Activated naive CD8-positive, alpha-beta T cell (primary cell): Measurements from ENCODE around the gene BCAS3.

ENCODE experiments used
- H3K27ac Mint-ChIP-seq: one replicate; pipeline ENCODE4 v1.8.0; 2021; ENCODE audit warnings: mixed read lengths
- H3K27me3 Mint-ChIP-seq: one replicate; pipeline ENCODE4 v1.8.0; 2021; ENCODE audit warnings: mixed read lengths
- H3K36me3 Mint-ChIP-seq: one replicate; pipeline ENCODE4 v1.8.0; 2021; ENCODE audit warnings: mixed read lengths
- H3K4me1 Mint-ChIP-seq: one replicate; pipeline ENCODE4 v1.8.0; 2021; ENCODE audit warnings: low read depth, mixed read lengths
- H3K4me3 Mint-ChIP-seq: one replicate; pipeline ENCODE4 v1.8.0; 2021; ENCODE audit warnings: mild to moderate bottlenecking, mixed read lengths
- H3K9me3 Mint-ChIP-seq: one replicate; pipeline ENCODE4 v1.8.0; 2021; ENCODE audit warnings: low read depth, mixed read lengths

The BCAS3 gene

DNA sequence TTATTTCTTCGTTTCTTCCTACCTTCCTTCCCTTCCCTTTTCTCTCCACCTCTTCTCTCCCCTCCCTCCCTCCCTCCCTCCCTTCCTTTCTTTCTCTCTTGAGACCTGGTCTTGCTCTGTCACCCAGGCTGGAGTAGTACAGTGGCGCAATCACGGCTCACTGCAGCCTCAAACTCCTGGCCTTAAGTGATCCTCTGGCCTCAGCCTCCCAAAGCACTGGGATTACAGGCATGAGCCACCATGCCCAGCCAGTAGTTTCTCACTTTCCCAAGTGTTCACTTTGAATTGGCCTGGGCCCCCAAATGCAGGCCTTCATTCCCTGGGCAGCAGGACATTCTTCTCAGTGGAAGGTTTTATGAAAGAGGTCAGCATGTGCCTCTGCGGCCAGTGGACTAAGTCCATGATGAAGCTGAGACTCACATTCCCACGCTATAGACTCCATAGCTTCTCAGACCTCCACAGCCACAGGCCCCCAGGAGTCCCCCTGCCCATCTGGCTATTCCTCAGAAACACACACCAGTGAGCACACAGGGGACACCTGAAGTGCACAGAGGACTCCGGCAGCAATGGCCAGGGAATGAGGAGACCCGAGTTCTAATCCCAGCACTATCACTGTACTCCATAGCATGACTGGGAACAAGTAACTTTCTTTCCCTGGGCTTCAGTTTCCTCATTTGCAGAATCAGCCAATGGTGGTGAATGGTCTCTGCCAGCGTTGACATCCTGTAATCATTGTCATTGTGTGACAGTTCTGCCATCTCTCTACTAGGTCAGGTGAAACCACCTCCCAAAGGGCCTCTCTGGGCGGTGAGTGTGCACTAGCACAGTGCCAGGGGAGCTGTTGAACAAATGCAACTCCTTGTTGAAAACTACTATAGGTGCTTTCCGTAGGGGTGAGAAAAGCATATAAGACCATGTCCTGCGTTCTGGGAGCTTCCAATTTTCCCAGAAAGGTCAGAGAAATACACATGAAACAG, 652.8 kb downstream of the BCAS3 start:
- H3K4me1 Mint-ChIP-seq: no peaks in the 10 kb centered on the region
- H3K4me3 Mint-ChIP-seq: no peak overlapping the region
- no peaks in the 10 kb centered on the region for H3K9me3 Mint-ChIP-seq
- no peaks in the 10 kb centered on the region for H3K27me3 Mint-ChIP-seq
- peaks cover 2% of the 10 kb centered on the region for H3K36me3 Mint-ChIP-seq
- no peak overlapping the region for H3K27ac Mint-ChIP-seq

DNA sequence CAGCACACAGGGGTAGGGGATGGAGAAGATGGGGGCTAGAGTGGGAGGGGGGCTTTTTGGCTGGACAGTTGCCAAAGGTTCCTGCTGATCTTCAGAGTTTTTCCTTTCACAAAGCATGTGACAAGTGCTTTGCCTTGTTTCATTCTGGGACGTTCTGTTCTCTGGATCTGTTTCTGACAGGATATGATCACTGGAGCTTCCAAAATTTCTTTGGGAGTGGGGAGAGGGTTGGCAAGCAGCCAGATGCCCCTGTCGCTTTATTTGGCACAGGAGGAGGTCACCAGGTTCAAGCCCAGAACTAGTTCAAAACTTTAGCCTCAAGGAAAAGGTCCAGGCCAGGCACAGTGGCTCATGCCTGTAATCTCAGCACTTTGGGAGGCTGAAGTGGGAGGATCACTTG, 653.5 kb downstream of the BCAS3 start:
- Mint-ChIP-seq H3K9me3 (no peaks in the 10 kb centered on the region), H3K27me3 (no peaks in the 10 kb centered on the region), H3K27ac (no peak overlapping the region)

DNA sequence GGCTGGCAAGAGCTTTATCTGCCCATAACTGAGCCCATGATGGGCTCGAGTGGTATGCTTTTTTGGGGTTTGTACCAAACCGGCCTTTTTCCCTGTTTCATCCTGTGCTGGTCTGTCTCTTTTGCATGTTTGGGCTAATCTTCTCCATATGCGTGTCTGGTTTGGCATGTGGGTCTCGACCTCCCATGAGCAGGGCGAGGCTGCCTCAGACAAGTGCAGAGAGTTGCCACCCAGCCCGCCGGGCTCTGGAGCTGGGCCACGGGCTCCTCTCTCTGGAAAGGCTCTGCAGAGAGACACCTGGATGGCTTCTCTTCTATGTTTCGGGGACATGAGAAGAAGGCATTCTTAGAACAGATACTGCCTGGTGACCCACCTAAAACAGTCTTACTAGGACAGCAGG, 654.2 kb downstream of the BCAS3 start:
- Mint-ChIP-seq H3K36me3 (peaks cover 2% of the 10 kb centered on the region), H3K9me3 (no peaks in the 10 kb centered on the region), H3K4me3 (no peak overlapping the region), H3K4me1 (no peaks in the 10 kb centered on the region), H3K27me3 (no peaks in the 10 kb centered on the region), H3K27ac (no peak overlapping the region)

More for the DNA sequence above, 653.5 kb downstream of the BCAS3 start:
- no peak overlapping the region for H3K4me3 Mint-ChIP-seq
- no peaks in the 10 kb centered on the region for H3K4me1 Mint-ChIP-seq
- peaks cover 2% of the 10 kb centered on the region for H3K36me3 Mint-ChIP-seq

DNA sequence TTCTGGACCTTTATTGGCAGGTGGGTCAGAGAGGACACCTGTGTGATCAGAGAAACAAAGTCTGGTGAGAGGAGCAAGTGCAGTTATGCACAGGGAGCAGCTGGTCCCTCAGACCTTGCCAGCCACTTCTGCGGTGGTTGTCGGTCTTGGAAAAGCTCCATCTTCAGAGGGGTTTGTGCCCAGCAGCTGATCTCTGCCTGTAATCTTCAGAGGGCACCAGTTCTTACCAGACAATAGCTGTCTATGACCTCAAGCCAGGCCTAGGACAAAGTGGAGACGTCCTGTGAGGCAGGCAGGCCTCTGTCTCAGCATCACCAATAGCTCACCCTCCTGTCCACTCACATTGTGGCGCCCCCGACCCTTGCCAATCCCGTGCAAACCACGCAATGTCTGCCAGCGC, 655.5 kb downstream of the BCAS3 start:
- Mint-ChIP-seq H3K27ac (no peak overlapping the region), H3K4me3 (no peak overlapping the region), H3K9me3 (no peaks in the 10 kb centered on the region), H3K36me3 (peaks cover 2% of the 10 kb centered on the region), H3K27me3 (no peaks in the 10 kb centered on the region), H3K4me1 (no peaks in the 10 kb centered on the region)

DNA sequence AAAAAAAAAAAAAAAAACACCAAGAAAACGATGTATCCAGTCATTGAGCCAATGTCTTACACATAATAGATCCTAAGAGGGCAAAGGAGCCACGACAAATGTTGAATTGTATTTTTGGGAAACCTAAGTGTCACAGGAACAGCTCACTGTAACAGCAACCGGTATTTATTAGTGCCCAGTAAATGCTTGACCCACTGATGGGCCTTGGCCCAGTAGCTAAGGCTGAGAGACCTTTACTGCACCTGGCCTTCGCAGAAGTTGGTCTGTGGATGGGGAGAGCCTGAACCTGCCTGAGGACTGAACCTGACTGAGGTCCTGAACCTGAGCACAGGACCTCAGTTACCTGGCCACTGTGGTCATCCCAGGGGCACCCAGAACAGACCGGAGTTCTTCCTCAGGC, 657.0 kb downstream of the BCAS3 start:
- H3K4me3 Mint-ChIP-seq: no peak overlapping the region
- no peak overlapping the region for H3K27ac Mint-ChIP-seq
- H3K4me1 Mint-ChIP-seq: no peaks in the 10 kb centered on the region
- H3K27me3 Mint-ChIP-seq: no peaks in the 10 kb centered on the region
- no peaks in the 10 kb centered on the region for H3K9me3 Mint-ChIP-seq
- peaks cover 2% of the 10 kb centered on the region for H3K36me3 Mint-ChIP-seq

DNA sequence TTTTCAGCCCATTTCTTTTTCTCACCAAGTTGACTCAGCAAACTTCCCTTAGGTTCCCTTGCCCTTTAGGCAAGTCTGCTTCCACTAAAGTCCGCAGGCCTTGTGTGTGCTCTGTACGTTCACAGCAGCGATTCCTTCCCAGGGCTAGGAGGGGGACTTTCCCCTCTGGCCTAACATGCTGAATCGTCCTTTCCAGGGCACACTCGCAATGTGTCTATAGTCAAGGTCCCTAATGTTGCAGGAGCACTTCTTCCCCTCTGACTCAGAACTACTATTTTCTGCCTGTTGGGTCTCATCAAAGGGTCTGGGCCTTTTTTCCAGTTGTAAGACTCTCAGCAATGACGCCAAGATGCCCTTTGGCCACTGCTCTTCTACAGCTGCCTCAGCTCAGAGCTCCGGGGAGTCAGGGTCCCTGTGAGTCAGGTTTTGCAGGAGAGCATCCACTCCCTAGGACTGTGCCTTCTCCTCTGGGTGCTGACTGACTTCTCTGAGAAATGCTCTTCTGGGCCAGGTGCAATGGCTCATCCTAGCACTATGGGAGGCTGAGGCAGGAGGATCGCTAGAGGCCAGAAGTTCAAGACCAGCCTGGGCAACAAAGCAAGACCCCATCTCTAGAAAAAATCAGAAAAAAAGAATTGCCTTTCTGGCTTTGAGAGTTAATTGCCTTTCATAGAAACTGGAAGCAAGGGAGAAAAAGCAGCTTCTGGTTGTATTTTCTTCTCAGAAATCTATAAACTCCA, 657.6 kb downstream of the BCAS3 start:
- Mint-ChIP-seq H3K9me3 (no peaks in the 10 kb centered on the region), H3K36me3 (peaks cover 2% of the 10 kb centered on the region), H3K27me3 (no peaks in the 10 kb centered on the region), H3K27ac (no peak overlapping the region), H3K4me3 (no peak overlapping the region), H3K4me1 (no peaks in the 10 kb centered on the region)

DNA sequence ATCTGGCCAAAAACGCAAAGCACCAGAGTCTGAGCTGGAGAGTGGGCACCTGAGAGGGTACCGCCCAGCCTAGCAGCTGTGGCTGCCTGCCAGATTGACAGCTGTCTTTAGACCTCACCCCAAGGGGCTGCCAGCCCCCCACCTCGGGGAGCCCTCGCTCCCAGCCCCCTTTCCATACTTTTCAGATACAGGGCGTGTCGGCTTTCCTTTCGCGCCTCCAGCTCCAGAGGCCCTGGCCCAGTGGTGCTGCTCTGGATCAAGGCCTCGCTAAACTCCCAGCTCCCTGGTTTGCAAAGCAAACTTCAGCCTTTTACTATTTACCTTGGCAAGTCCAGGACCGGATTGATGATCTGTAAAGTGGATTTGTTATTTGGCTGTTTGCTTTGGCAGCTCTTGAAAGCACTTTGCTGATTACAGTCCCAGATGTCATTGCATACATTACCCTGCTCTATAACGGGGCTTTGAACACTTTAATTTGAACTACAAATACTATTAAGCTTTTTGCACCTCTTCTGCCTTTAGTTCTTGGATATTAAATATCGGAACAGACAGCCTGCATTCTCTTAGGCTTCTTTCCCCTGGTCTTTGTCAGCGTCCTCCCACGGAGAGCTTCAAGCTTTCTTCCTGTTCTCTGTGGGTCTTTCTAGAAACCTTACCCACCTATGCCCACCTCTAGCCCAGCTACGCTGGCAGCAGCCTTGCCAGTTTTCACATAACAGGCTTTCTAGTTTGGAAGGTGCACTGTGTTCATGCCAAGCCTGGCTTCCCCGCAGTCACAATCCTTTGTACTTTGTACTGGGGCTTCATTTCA, 658.4 kb downstream of the BCAS3 start:
- Mint-ChIP-seq H3K27me3 (no peaks in the 10 kb centered on the region), H3K9me3 (no peaks in the 10 kb centered on the region), H3K4me3 (no peak overlapping the region), H3K27ac (no peak overlapping the region), H3K4me1 (no peaks in the 10 kb centered on the region), H3K36me3 (peaks cover 2% of the 10 kb centered on the region)

DNA sequence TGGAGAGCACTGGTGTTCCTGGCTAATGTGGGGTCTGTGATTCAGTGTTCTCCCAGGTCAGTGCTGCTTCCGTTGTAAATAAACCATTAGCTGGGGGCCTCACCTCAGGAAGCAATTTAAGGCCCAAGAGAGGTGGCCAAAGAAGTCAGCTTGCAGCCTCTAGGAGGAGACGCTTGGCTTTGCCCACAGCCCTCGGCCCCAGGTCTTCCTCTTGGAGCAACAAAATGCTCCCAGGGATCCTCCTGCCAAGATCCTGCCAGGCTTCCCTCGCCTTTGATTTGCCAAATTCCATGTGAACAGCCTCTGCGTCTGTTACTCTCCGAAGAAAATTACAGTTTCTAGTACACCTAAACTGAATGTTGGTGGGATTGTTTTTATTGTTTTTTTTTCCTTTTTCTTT, 659.6 kb downstream of the BCAS3 start:
- Mint-ChIP-seq H3K36me3 (peaks cover 2% of the 10 kb centered on the region), H3K9me3 (no peaks in the 10 kb centered on the region), H3K27me3 (no peaks in the 10 kb centered on the region), H3K27ac (no peak overlapping the region), H3K4me1 (no peaks in the 10 kb centered on the region), H3K4me3 (no peak overlapping the region)

DNA sequence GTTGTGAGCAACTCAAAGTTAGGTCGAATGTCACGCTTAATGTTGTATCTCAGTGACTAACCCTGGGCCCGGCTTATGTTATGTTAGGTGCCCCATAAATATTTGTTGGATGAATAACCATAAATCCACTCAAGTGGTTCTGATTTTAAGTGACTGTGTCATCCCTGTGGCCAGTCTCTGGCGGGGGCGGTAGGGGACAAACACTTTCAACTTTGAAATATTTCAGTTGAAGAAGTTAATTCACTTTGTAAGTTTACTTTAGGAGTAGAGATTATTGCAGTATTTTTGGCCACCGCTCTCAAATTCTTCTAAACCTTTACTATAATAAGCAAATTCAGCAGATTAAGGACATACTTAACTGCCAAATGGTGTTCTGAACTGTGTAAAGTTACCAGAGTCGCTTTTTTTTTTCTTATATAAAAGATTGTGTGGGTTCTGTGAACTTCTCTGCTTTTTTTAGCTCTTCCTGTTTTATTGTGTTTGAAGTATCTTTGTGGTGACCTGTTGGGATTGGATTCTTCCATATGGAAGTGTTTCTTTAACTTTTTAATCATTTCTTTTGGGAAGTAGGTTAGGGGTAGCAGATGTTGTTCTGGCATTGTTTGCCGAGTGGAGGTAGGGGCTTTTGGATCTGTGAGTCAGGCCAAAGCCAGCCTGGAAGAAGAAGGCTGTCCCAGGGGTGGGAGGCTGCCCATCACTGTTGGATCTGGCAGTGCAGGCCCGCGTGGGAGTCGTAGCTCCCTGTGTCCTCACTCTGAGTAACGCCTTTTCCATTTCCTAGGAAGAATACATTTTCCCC, 660.5 kb downstream of the BCAS3 start:
- H3K4me1 Mint-ChIP-seq: no peaks in the 10 kb centered on the region
- no peaks in the 10 kb centered on the region for H3K27me3 Mint-ChIP-seq
- H3K9me3 Mint-ChIP-seq: no peaks in the 10 kb centered on the region
- H3K4me3 Mint-ChIP-seq: no peak overlapping the region
- no peak overlapping the region for H3K27ac Mint-ChIP-seq
- H3K36me3 Mint-ChIP-seq: peaks cover 2% of the 10 kb centered on the region

DNA sequence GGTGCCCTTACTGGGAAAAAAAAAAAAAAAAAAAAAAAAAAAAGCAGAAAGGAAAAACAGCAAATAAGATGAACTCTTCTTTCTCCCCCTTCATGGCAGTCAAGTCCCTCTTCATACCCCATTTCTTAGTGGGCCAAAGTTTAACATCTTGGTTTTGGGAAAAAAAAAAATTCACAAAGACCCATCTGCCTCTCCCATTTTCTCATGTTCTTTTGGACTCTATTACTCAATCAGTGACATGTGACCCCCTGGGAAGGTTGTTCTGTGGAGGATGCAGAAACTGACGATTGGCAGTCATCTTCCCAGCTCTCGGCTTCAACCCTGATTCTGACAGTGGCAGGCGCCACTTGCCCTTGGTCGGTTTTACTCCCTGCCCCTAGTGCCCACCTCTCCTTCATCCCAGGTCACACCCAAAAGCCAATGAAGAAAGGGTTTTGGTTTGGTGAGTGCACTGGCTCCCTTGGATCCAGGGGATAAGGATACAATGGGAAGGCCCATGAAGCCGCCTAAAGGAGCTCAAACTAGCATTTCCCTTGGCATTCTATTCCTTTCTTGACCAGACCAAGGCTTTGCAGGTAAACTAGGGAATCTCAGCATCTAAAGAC, 661.3 kb downstream of the BCAS3 start:
- Mint-ChIP-seq H3K4me1 (no peaks in the 10 kb centered on the region), H3K36me3 (peaks cover under 1% of the 10 kb centered on the region), H3K27ac (no peak overlapping the region), H3K4me3 (no peak overlapping the region), H3K27me3 (no peaks in the 10 kb centered on the region), H3K9me3 (no peaks in the 10 kb centered on the region)

DNA sequence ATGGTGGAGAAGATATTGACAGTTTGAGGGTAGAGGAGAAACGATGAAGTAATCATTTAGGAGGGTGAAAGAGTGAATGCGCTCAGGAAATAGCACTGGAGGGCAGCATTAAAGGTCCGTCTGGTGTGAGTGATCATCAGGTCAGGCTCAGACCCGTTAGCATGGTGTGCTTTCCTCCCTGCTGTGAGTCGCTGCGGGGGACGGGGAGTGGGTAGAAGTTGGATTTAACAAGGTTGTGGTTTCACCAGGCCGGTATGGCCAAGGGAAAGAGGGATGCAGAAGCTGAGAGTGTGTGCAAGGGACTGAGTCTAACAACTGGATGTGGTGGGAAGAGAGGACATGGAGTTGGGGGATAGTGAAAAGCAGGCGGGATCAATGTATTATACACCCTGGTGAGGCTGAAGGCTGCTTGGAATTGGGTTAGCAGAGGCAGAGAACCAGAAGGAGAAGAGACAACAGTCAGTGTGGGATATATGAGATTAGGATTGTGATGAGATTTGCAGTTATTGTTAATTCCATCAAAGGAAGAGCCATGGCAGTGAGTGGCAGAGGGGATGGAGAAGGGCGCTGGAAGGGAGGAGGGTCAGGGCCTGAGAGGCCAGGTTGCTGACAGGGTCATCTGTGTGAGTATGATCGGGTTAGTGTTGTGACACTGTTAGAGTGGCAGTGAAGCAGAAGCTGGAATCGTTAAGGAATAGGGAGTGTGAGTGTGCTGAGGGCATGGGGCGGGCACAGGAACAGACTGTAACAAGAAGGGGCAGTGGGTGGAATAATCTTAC, 663.0 kb downstream of the BCAS3 start:
- H3K9me3 Mint-ChIP-seq: no peaks in the 10 kb centered on the region
- H3K27me3 Mint-ChIP-seq: no peaks in the 10 kb centered on the region
- no peaks in the 10 kb centered on the region for H3K4me1 Mint-ChIP-seq
- H3K27ac Mint-ChIP-seq: no peak overlapping the region
- H3K36me3 Mint-ChIP-seq: no peaks in the 10 kb centered on the region
- H3K4me3 Mint-ChIP-seq: no peak overlapping the region

DNA sequence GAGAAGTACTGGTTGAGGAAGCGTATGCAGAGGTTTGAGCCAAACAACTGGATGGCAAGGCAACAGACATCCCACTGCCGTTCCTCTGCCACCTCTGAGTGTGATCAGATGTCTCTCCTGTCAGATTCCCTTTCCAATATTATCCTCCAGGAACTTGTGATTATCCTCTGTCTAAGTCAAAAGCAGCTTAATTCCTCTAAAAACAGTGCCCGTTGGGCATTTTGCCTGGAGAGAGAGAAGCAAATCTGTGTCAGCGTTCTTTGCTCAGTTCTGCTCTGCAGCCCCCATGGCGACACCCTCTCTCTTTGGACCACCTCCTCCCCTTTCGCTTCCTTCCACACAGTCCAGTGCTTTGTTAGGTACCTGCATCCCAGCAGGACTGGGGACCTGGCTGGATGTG, 665.9 kb downstream of the BCAS3 start:
- H3K4me1 Mint-ChIP-seq: no peaks in the 10 kb centered on the region
- H3K36me3 Mint-ChIP-seq: no peaks in the 10 kb centered on the region
- H3K27me3 Mint-ChIP-seq: no peaks in the 10 kb centered on the region

DNA sequence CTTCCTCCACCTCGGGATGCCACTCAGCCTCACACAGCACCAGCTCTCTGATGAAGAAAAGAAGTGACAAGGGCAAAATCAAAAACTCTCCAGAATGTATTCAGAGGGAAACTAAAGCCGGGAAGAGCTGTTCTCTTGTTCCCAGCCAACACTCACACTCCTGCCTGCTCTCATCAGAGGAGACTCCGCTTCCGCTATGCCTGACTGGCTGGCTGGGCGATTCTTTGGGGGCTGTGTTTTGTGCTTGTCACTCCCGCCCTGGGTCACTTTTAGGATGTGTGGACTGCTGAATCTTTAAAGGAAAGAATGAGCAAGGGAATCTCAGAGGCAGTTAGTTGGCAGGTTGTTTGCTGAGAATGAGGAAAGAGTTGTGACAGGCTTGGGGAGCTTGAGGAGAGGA, 667.4 kb downstream of the BCAS3 start:
- no peaks in the 10 kb centered on the region for H3K27me3 Mint-ChIP-seq
- H3K27ac Mint-ChIP-seq: no peak overlapping the region
- no peak overlapping the region for H3K4me3 Mint-ChIP-seq
- no peaks in the 10 kb centered on the region for H3K4me1 Mint-ChIP-seq
- H3K9me3 Mint-ChIP-seq: no peaks in the 10 kb centered on the region
- no peaks in the 10 kb centered on the region for H3K36me3 Mint-ChIP-seq

More for the DNA sequence above, 665.9 kb downstream of the BCAS3 start:
- H3K4me3 Mint-ChIP-seq: no peak overlapping the region
- H3K9me3 Mint-ChIP-seq: no peaks in the 10 kb centered on the region
- no peak overlapping the region for H3K27ac Mint-ChIP-seq
